ENCODE data around the gene MAGI2. TPM values are rescaled to one million over a fixed set of nuclear protein-coding genes. Genes with fewer than 3 reads are reported as not detected.

The MAGI2 gene
- total RNA-seq, 4 donors from 2014 or later = 7.8 to 44.7 (median 21.1) TPM

GRCh38 chr7:77975672-77976480 is 1477.6 kb downstream of the MAGI2 start:
- 76 to 89% methylated on average over 2 of the region's 2 CpGs for WGBS, 2 donors (ENCODE audit: low coverage in 1 of 2)
- no peak for ATAC-seq
- Histone ChIP-seq H3K27me3 (no peaks in the 10 kb centered on the region), H3K4me1 (no peaks in the 10 kb centered on the region), H3K4me3 (no peak overlapping the region), H3K27ac (no peak overlapping the region), H3K9me3 (no peaks in the 10 kb centered on the region), H3K36me3 (no peaks in the 10 kb centered on the region)
- TF ChIP-seq CTCF (IDR thresholded peaks at IDR 0.05) (no peak), EP300 (IDR thresholded peaks at IDR 0.05) (no peak), POLR2A (IDR thresholded peaks at IDR 0.05) (no peak), POLR2AphosphoS5 (IDR thresholded peaks at IDR 0.05) (no peak)

- Histone ChIP-seq H3K27ac (no peak overlapping the region), H3K27me3 (no peaks in the 10 kb centered on the region), H3K4me3 (no peak overlapping the region), H3K4me1 (no peaks in the 10 kb centered on the region), H3K9me3 (no peaks in the 10 kb centered on the region), H3K36me3 (no peaks in the 10 kb centered on the region)
- ATAC-seq = no peak
- TF ChIP-seq POLR2A (IDR thresholded peaks at IDR 0.05) (no peak), POLR2AphosphoS5 (IDR thresholded peaks at IDR 0.05) (no peak), EP300 (IDR thresholded peaks at IDR 0.05) (no peak), CTCF (IDR thresholded peaks at IDR 0.05) (no peak)
Observed at GRCh38 chr7:77971726-77972125, 1481.7 kb downstream of the MAGI2 start.

DNA sequence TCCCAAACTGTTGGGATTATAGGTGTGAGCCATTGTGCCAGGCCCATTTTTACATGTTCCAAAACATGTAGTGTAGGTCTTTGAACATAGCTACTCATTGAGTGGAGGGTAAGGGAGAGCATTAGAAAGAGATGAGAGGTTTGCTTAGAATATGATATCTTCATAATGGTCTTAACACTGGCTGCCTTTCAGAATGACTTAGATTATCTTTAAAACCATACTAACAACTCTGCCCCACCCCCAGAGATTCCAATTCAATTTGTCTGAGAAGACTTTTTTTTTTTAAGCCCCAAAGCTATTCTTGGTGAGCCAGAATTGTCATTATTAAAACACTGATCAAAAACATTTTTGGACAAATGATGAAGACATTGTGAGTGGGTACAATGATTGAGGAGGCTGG is 1486.0 kb downstream of the MAGI2 start:
- ATAC-seq = no peak
- no peaks in the 10 kb centered on the region for H3K4me1 ChIP-seq
- no peaks in the 10 kb centered on the region for H3K27me3 ChIP-seq
- no peak for TF ChIP-seq POLR2AphosphoS5 (IDR thresholded peaks at IDR 0.05)
- TF ChIP-seq POLR2A (IDR thresholded peaks at IDR 0.05) = no peak
- no peak for TF ChIP-seq CTCF (IDR thresholded peaks at IDR 0.05)
- TF ChIP-seq EP300 (IDR thresholded peaks at IDR 0.05) = no peak
- H3K9me3 ChIP-seq = no peaks in the 10 kb centered on the region
- H3K27ac ChIP-seq = no peak overlapping the region
- H3K36me3 ChIP-seq = no peaks in the 10 kb centered on the region
- H3K4me3 ChIP-seq = no peak overlapping the region

Small RNA genes within 50 kb of the gene (small RNA-seq; reads per million reads assigned to genes)
- gene RNU6-337P (0 reads per million in 4 donors), gene RNU6-530P (0 reads per million in 4 donors)
